HepG2 (cell line): ENCODE results near the gene SLC7A6OS. TPM values are rescaled to one million over a fixed set of nuclear protein-coding genes. Genes with fewer than 3 reads are reported as not detected.

Source experiments
- ATAC-seq: fragments of 200-7000 bp; cut with Tn5 transposase; 3 replicates; pipeline ENCODE4 v1.9.1; 2020; ENCODE audit warnings: mild to moderate bottlenecking, moderate library complexity
- BruUV-seq: library from RNA; stranded (reverse); fragments of 400-500 nt; replicated peaks from 2 replicates; lab custom pipeline; 2021; lab: Mats Ljungman, UMichigan
- CTCF ChIA-PET: fragments of 300-600 bp; formaldehyde crosslinking; extraction: SDS; loops from one replicate; lab custom pipeline; 2021; ENCODE audit warnings: low total read pairs, inconsistent platforms, low intra/inter-chr PET ratio; lab: Yijun Ruan, JAX
- POLR2A ChIA-PET: fragments of 350-600 bp; sonication (Branson Sonifier 250); formaldehyde crosslinking; loops from one replicate; lab custom pipeline; 2020; ENCODE audit warnings: antibody characterized with exemption, inconsistent platforms; lab: Yijun Ruan, JAX
- DNase-seq: peaks from one replicate; pipeline ENCODE4 v3.0.0-alpha.2; 2015; ENCODE audit warnings: low spot score
- FAIRE-seq: peaks from 3 replicates; lab custom pipeline; 2011; peaks lifted over from hg19 to GRCh38; lab: Jason Lieb, UNC
- H2AFZ ChIP-seq: one replicate; pipeline ENCODE4 v1.6.1; 2011; ENCODE audit warnings: low read length, inconsistent platforms
- H3K27ac ChIP-seq: fragments of 300-600 bp; 3 replicates; pipeline ENCODE4 v1.8.0; 2011; ENCODE audit warnings: mixed run types, mild to moderate bottlenecking, mixed read lengths, low read length, inconsistent platforms; ENCODE audit not compliant: insufficient read depth; ENCODE audit errors: extremely low read length
- H3K27me3 ChIP-seq, 2 experiments: fragments of 200-600 bp in 1 of 2; 2 replicates in 1 of 2; 3 replicates in 1 of 2; pipeline versions ENCODE4 v1.6.0 to v1.8.0; 2011; ENCODE audit warnings: low read length in 2 of 2, mild to moderate bottlenecking in 2 of 2, moderate library complexity in 2 of 2, inconsistent platforms in 1 of 2; ENCODE audit not compliant: insufficient read depth in 2 of 2, control insufficient read depth in 1 of 2
- H3K36me3 ChIP-seq, 2 experiments: fragments of 200-600 bp in 1 of 2; replicated peaks in 1 of 2; 2 replicates in 1 of 2; 3 replicates in 1 of 2; pipeline versions ENCODE4 v1.5.1 to v1.8.0; 2011; ENCODE audit warnings: low read length in 2 of 2, inconsistent platforms in 1 of 2; ENCODE audit not compliant: insufficient read depth in 2 of 2, control insufficient read depth in 1 of 2
- H3K4me1 ChIP-seq: 2 replicates; pipeline ENCODE4 v1.5.1; 2012; ENCODE audit warnings: low read length, inconsistent platforms; ENCODE audit not compliant: insufficient read depth
- H3K4me2 ChIP-seq: 2 replicates; pipeline ENCODE4 v1.6.0; 2011; ENCODE audit warnings: low read depth, low read length, inconsistent platforms
- H3K4me3 ChIP-seq, 3 experiments: fragments of 200-600 bp in 1 of 3; sonication (generic), shearing (Covaris generic) in 1 of 3; replicated peaks in 1 of 3; 2 replicates each; pipeline ENCODE4 v1.5.1; 2011 to 2016; ENCODE audit warnings: low read length in 3 of 3, inconsistent platforms in 2 of 3, low read depth in 2 of 3, mild to moderate bottlenecking in 2 of 3, control low read depth in 1 of 3, mixed read lengths in 1 of 3; ENCODE audit not compliant: insufficient read depth in 1 of 3
- H3K79me2 ChIP-seq: one replicate; pipeline ENCODE4 v1.6.1; 2011; ENCODE audit warnings: low read length, inconsistent platforms; ENCODE audit not compliant: insufficient read depth
- H3K9ac ChIP-seq: 2 replicates; pipeline ENCODE4 v1.6.0; 2011; ENCODE audit warnings: mild to moderate bottlenecking, low read depth, low read length, inconsistent platforms; ENCODE audit not compliant: insufficient read depth
- H3K9me3 ChIP-seq: 2 replicates; pipeline ENCODE4 v1.5.1; 2012; ENCODE audit warnings: mild to moderate bottlenecking, low read length
- H4K20me1 ChIP-seq: 2 replicates; pipeline ENCODE4 v1.6.0; 2011; ENCODE audit warnings: inconsistent platforms, mild to moderate bottlenecking, low read length, moderate library complexity; ENCODE audit not compliant: insufficient read depth
- IRF9 ChIP-seq: sonication (generic); formaldehyde crosslinking; IDR thresholded peaks from 2 replicates; pipeline ENCODE4 v1.8.0; 2022; ENCODE audit warnings: missing genetic modification reagents, mild to moderate bottlenecking, borderline replicate concordance
- ZNF292 ChIP-seq: sonication (generic); formaldehyde crosslinking; IDR thresholded peaks from 2 replicates; pipeline ENCODE4 v1.8.1; 2022; ENCODE audit warnings: mild to moderate bottlenecking, low read depth, missing genetic modification reagents, borderline replicate concordance
- ZSCAN12 ChIP-seq: sonication (generic); formaldehyde crosslinking; IDR thresholded peaks from 2 replicates; pipeline ENCODE4 v1.9.0; 2021; ENCODE audit warnings: mild to moderate bottlenecking, missing genetic modification reagents
- WGBS: methylation state at CpG from one replicate; pipeline ENCODE4 v1.1.6; 2017; ENCODE audit warnings: low lambda C conversion rate; 5-methylcytosine and 5-hydroxymethylcytosine counted together
- in situ Hi-C: cut with HindIII; loops from 2 replicates; pipeline ENCODE4 v1.10.0; 2017; ENCODE audit warnings: low pct_unique_long_range_greater_than_20kb; ENCODE audit not compliant: extremely low pct_ligation_motif_present
- intact Hi-C: fragments of 100-400 bp; cut with micrococcal nuclease; formaldehyde crosslinking; loops from one replicate; pipeline ENCODE4 v1.10.0; 2022; ENCODE audit not compliant: unreplicated experiment
- polyA plus RNA-seq, 8 experiments: library from polyadenylated mRNA; depleted of rRNA in 3 of 8; stranded (reverse) in 7 of 8; unstranded in 1 of 8; fragments of >200 nt; fragmentation: Illumina TruSeq in 4 of 8; extraction: Trizol in 4 of 8; gene quantifications; 2 replicates each; pipeline versions ENCODE4 v1.2.1 to v1.2.3, GENCODE V29; 2011 to 2016; ENCODE audit warnings: low read depth in 4 of 8, missing spikeins in 1 of 8, mixed read lengths in 1 of 8; ENCODE audit not compliant: insufficient read depth in 1 of 8
- small RNA-seq, 3 experiments: library from RNA; depleted of rRNA; stranded (forward); fragments of <200 nt; gene quantifications; one replicate each; pipeline ENCODE3, GENCODE V24; 2012; ENCODE audit warnings: low read depth in 2 of 3, low replicate concordance in 1 of 3; ENCODE audit not compliant: insufficient read length in 3 of 3, insufficient read depth in 2 of 3
- total RNA-seq, 5 experiments: library from RNA; depleted of rRNA; stranded (reverse); fragments of >200 nt; fragmentation: Illumina TruSeq; extraction: Trizol; gene quantifications; 2 replicates each; pipeline ENCODE4 v1.2.3, GENCODE V29; 2016; ENCODE audit warnings: low read depth in 1 of 5

SLC7A6OS gene
- total and polyA plus RNA-seq, 2 of the 13 experiments (the other 11 are each of a cell fraction or from before 2014, with no cell fraction given): 11.2 to 21.5 TPM

DNA sequence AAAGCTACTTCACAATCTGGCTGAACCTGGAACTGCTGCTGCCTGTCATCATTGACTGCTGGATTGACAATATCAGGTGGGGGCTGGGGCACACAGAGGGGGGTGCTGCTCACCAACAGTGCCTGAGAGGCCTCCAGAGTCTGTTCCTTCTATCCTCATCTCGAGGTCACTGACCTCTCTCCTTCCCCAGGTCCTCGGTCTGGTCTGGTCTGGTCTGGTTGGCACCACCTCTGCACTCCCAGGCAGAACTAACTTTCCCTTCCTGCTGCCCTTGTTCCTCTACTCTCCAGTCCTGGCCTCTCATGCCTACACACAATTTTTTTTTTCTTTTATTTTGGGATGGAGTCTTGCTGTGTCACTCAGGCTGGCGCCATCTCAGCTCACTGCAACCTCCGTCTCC lies 61.4 kb downstream of the SLC7A6OS start:
- in situ Hi-C loops: no loop called here
- Histone ChIP-seq H3K4me2 (no peak overlapping the region), H3K79me2 (no peaks in the 10 kb centered on the region), H3K4me3 (no peak overlapping the region), H4K20me1 (no peaks in the 10 kb centered on the region), H3K36me3 (peaks cover 6 to 21% of the 10 kb centered on the region in 2 experiments), H2AFZ (no peak overlapping the region)
- DNase-seq: no peak
- 0 out of 2 replicates have a peak, but pooled peaks have one; percentile 6 for TF ChIP-seq IRF9 (CRISPR knock-in tag)
- TF ChIP-seq ZSCAN12 (CRISPR knock-in tag): no peak
- 0 out of 2 replicates have a peak, but pooled peaks have one; percentile 17 for TF ChIP-seq ZNF292 (CRISPR knock-in tag)
- TF ChIP-seq, all 625 proteins: peak for 2
- H3K27me3 ChIP-seq: no peaks in the 10 kb centered on the region; a peak in 1 of 5 replicates
- BruUV-seq: no TSS peak
- intact Hi-C loops: no loop called here
- no peak overlapping the region for H3K27ac ChIP-seq
- no peak overlapping the region for H3K9ac ChIP-seq
- CTCF ChIA-PET: no interaction called here
- no peak for ATAC-seq
- H3K4me1 ChIP-seq: peaks cover 53% of the 10 kb centered on the region
- H3K9me3 ChIP-seq: no peaks in the 10 kb centered on the region
- POLR2A ChIA-PET: interaction anchor here (1.1 to 1.3 kb wide), 2 partner anchors 13 to 169 kb away, joined by 3 to 6 read pairs; partner anchors contain the start of gene ESRP2
- FAIRE-seq: no peak
- WGBS: 93% methylated on average over 4 of the region's 4 CpGs

Small RNA genes lying within 50 kb of the gene (small RNA-seq; reads per million reads assigned to genes)
- 0 reads per million in 3 experiments for gene RNU4-30P
- gene RNU6-1262P: 0 reads per million in 3 experiments

Other genes with a start within 250 kb of the SLC7A6OS start
- gene NFATC3, start 225.6 kb downstream of the SLC7A6OS start, total RNA-seq (2016; rRNA removed; fragmentation: Illumina TruSeq; extraction: Trizol): 52.6 and 63.2 TPM in 2 replicates
- gene NFATC3, start 225.6 kb downstream of the SLC7A6OS start, polyA plus RNA-seq (2011; rRNA removed): 52.7 and 62.7 TPM in 2 replicates
- gene ESRP2, start 74.8 kb downstream of the SLC7A6OS start, total RNA-seq (2016; rRNA removed; fragmentation: Illumina TruSeq; extraction: Trizol): 17.1 and 21.1 TPM in 2 replicates
- 32.4 and 36.3 TPM in 2 replicates for gene ESRP2, start 74.8 kb downstream of the SLC7A6OS start, polyA plus RNA-seq (2011; rRNA removed)
- 9.9 and 14.4 TPM in 2 replicates for gene PLA2G15, start 65.6 kb downstream of the SLC7A6OS start, total RNA-seq (2016; rRNA removed; fragmentation: Illumina TruSeq; extraction: Trizol)
- 23.7 and 30.2 TPM in 2 replicates for gene PLA2G15, start 65.6 kb downstream of the SLC7A6OS start, polyA plus RNA-seq (2011; rRNA removed)
- 25.4 and 35.8 TPM in 2 replicates for gene SLC7A6, start 46.4 kb downstream of the SLC7A6OS start, total RNA-seq (2016; rRNA removed; fragmentation: Illumina TruSeq; extraction: Trizol)
- 67.4 and 70.8 TPM in 2 replicates for gene SLC7A6, start 46.4 kb downstream of the SLC7A6OS start, polyA plus RNA-seq (2011; rRNA removed)
- 46.7 and 55.0 TPM in 2 replicates for gene PRMT7, start 73 bp upstream of the SLC7A6OS start, total RNA-seq (2016; rRNA removed; fragmentation: Illumina TruSeq; extraction: Trizol)
- 47.5 and 53.5 TPM in 2 replicates for gene PRMT7, start 73 bp upstream of the SLC7A6OS start, polyA plus RNA-seq (2011; rRNA removed)
- 0.07 TPM in 1 of 2 replicates, not detected in the other for gene SMPD3, start 137.6 kb upstream of the SLC7A6OS start, total RNA-seq (2016; rRNA removed; fragmentation: Illumina TruSeq; extraction: Trizol)
- 0.13 and 0.32 TPM in 2 replicates for gene SMPD3, start 137.6 kb upstream of the SLC7A6OS start, polyA plus RNA-seq (2011; rRNA removed)
- gene ZFP90, start 228.3 kb upstream of the SLC7A6OS start, total RNA-seq (2016; rRNA removed; fragmentation: Illumina TruSeq; extraction: Trizol): 17.6 and 21.9 TPM in 2 replicates
- 17.6 and 18.9 TPM in 2 replicates for gene ZFP90, start 228.3 kb upstream of the SLC7A6OS start, polyA plus RNA-seq (2011; rRNA removed)